GM21717 (cell line): ENCODE results near the gene GCAT.

Experiments
- ATAC-seq: cut with Tn5 transposase; IDR thresholded peaks from one replicate; pipeline ENCODE4 v1.9.1; 2021; ENCODE audit warnings: mild to moderate bottlenecking, moderate library complexity; ENCODE audit not compliant: unreplicated experiment

GCAT gene

DNA sequence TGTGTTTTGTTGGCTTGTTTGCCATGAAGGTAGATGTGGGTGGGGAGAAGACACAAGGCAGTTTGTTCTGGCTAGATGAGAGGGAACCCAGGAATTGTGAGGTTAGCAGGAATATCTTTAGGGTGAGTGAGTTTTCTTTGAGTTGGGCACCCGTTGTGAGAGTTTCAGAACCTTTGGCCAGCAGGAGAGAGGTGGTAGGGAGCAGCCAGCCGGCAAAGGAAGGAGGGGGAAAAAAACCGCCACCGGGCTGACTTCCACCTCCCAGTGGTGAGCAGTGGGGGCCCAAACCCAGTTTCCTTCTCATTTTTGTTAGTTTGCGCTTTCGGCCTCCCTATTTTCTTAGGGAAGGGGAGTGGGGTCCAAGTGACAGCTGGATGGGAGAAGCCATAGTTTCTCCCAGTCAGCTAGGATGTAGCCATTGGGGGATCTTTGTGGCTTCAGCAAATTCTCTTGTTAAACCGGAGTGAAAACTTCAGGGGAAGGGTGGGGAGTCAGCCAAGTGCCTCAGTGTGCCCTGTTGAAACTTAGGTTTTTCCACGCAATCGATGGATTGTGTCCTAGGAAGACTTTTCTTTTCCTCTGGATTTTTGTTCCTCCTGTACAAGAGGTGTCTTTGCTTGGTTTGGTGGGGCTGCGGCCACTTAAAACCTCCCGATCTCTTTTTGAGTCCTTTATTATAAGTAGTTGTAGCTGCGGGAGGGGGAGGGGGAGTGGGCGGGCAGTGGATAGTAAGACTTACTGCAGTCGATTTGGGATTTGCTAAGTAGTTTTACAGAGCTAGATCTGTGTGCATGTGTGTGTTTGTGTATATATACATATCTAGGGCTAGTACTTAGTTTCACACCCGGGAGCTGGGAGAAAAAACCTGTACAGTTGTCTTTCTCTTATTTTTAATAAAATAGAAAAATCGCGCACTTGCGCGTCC lies 1.1 kb upstream of the GCAT start:
- no peak for ATAC-seq

DNA sequence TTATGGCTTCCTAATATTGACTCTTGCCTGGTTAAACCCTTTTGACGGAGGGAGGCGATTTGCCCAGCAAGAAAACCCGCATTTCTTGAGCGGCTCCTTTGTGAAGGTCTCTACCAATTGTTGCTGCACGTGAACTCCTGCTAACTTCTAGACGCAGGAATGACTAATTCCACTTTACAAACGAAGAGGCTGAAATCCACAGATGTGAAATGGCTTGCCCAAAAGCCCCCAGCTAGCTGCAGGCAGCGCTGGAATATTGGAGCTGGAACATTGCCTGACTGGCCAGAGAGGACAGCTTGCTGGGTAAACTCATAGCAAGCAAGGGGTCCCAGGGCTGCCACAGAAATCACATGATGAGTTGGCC lies 542 bp downstream of the GCAT start:
- no peak for ATAC-seq

DNA sequence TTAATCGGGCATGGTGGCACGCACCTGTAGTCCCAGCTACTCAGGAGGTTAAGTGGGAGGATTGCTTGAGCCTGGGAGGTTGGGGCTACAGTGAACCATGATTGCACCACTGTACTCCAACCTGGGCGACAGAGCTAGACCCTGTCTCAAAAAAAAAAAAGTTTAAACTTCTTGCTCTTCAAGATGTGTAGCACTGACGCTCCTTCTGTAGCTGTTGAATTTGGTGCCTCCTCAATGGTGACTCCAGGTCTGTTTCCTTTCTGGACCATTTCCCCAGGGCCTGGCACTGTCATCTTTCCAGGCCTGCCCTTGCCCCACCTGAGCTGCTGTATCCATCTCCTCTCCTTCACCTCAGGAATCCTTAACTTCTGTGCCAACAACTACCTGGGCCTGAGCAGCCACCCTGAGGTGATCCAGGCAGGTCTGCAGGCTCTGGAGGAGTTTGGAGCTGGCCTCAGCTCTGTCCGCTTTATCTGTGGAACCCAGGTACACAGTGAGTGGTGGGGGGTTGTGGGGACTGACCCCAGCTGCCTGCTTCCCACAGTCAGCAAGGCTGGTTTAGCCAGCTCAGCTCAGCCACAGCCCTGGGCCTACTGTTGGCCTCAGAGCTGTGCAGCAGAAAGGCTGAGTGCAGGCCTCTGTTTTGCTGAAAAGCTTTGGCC lies 2.1 kb downstream of the GCAT start:
- no peak for ATAC-seq

DNA sequence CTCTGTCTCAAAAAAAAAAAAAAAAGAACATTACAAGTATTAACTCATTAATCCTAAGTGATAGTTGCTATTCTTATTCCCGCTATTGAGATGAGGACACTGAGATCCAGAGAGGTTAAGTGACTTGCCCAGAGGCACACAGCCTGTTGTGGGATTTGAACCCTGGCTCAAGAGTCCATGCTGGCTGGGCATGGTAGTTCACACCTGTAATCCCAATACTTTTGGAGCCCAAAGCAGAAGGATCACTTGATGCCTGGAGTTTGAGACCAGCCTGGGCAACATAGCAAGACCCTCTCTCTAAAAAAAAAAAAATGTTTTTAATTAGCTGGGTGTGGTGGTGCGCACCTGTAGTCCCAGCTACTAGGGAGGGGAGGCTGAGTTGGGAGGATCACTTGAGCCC lies 4.1 kb downstream of the GCAT start:
- ATAC-seq: no peak

DNA sequence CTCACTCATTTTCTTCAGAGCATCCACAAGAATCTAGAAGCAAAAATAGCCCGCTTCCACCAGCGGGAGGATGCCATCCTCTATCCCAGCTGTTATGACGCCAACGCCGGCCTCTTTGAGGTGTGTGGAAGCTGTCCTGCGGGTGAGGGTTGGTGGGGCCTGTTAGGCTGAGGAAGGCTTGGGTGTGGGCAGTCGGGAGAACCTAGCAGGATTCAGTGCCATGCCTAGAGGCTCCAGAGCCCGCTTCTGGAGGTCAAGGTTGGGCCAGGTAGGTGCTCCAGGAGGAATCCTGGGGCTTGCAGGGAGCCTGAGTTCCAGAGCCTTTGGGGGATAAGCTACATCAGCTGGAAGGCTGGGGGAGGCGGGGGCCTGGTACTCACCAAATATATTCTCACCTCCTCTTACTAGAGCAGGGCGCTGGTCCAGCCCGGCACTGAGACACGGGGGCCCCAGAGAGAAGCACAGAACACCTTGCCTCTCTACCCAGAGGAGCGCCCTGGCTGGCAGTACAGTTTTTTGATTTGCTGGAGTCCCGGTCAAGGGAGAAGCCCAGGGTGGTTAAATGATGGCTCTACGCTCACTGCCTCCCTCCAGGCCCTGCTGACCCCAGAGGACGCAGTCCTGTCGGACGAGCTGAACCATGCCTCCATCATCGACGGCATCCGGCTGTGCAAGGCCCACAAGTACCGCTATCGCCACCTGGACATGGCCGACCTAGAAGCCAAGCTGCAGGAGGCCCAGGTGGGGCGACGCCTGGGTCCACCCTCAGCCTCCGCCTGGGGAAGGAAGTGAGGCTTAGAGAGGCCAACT lies 5.3 kb downstream of the GCAT start:
- ATAC-seq: no peak

DNA sequence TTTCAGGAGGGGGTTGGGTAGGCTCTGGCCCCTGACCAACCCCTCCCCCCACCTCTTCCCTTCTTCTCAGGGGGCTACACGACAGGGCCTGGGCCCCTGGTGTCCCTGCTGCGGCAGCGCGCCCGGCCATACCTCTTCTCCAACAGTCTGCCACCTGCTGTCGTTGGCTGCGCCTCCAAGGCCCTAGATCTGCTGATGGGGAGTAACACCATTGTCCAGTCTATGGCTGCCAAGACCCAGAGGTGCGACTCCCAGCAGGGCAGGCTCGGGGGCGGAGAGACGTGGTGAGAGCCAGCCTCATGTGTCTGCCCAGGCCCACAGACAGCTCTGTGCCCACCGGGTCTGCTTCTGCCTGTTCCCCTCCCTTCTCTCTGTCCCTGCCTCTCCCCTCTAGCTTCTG lies 7.9 kb downstream of the GCAT start:
- no peak for ATAC-seq

DNA sequence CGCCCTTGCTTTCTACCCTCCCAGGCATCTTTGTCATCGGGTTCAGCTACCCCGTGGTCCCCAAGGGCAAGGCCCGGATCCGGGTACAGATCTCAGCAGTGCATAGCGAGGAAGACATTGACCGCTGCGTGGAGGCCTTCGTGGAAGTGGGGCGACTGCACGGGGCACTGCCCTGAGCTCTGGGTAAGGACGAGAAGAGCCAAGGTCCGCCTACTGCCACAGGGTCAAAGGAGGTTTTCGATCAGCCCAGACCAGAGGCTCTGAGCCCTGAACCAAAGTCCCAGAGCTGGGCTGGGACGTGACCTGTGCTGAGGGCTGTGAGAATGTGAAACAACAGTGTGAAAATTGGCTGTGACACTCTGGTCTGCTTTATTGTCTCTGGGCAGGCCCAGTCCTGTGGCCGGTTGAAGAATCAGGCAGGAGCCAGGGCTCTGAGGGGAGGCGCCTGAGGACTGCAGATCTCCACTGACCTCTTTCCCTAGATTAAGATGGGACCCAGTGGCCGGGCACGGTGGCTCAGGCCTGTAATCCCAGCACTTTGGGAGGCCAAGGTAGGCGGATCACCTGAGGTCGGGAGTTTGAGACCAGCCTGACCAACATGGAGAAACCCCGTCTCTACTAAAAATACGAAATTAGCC lies 8.9 kb downstream of the GCAT start:
- no peak for ATAC-seq

DNA sequence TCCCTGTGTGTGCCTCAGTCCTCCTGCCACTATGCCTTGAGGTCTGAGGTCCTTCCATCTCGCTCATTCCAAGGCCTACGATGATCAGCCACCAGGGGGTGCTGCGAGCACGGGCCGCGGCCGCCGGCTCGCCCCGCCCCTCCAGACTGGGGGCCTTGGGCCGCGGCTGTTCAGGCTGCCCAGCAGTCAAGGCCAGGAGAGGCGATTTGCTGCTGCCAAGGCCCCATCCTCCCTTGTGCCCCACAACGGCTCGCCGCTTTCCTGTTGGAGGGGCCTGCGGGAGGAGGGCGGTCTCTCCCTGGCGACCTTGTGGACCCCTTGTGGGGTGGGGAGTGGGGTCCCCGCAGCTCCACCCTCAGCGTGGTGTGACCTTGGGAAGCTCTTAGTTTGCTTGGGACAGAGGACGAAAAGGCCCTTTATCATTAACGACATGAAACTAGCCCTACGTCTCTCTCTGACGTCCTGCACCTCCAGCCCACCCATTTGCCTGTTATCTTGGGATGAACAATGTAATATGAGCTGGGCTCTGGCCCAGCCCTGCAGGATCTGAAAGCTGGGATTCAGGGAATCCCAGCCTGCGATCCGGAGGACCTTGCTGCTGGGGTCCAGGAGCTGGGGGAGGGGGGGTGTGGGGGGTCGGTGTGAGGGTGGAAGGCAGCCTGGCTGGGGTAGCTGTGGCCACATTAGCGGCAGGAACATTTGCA lies 10.1 kb downstream of the GCAT start:
- ATAC-seq: no peak

DNA sequence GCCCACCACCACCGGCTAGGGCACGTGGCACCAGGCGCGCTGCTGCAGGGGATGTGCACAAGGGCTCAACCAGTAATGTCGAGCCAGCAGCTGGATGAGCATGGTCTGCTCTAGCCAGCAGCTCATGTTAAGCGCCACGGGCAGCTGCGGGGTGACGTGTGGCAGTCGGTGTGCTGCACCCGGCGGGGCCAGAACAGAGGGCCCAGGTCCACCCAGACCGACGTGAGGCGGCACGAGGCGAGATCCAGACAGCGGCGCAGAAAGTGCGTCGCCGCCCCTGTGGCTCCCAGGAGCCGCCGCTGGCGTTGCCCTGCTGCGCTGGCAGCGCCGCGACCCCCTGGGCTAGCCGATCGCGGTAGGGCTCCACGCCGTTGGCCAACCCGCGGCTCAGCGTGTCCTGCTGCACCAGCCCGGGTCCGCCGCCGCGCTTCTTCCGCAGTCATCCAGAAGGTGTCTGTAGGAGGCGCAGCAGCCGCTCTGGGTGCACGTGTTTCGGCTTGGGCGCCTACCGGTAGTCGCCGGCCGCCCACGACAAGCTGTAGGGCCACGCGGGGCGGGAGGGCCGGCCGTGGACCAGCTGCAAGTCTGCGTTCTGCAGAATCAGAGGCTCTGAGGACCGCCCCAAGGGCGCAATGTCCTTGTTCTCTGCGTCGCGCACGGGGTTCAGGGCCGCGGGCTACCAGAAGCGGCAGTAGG lies 10.8 kb downstream of the GCAT start:
- no peak for ATAC-seq

DNA sequence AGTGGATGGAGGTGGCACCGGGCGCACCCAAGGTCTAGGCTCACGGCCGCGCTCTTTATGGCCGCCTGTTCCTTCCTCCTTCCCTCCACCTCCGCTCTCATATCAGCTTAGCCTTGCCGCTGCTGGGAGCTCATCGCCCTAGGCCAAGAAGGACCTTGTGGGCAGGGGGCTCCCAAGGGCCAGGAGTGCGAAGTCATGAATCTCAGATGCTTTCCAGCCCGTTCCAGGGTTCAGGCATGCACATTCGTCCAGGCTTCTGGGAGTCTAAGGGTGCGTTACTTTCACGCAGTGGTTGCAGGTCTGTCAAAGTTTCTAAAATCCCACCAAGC lies 11.3 kb downstream of the GCAT start:
- no peak for ATAC-seq

DNA sequence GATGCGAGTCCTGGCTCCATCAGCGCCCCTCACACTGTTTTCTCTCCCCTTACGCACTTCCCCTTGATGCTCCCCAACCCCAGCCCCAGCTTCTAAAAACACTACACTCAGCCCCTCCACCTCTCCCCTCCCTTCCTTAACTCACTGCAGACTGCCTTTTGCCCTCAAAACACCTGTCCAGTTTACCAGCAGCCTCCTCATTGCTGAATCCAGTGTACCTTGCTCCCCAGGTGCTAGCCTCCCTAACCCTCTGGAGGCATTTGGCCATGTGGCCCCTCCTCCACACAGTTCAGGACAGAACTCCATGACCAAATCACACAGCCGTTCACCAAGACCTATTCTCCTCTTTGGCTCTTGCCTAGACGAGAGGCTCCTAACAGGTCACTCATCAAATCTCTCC lies 12.6 kb downstream of the GCAT start:
- ATAC-seq: no peak

DNA sequence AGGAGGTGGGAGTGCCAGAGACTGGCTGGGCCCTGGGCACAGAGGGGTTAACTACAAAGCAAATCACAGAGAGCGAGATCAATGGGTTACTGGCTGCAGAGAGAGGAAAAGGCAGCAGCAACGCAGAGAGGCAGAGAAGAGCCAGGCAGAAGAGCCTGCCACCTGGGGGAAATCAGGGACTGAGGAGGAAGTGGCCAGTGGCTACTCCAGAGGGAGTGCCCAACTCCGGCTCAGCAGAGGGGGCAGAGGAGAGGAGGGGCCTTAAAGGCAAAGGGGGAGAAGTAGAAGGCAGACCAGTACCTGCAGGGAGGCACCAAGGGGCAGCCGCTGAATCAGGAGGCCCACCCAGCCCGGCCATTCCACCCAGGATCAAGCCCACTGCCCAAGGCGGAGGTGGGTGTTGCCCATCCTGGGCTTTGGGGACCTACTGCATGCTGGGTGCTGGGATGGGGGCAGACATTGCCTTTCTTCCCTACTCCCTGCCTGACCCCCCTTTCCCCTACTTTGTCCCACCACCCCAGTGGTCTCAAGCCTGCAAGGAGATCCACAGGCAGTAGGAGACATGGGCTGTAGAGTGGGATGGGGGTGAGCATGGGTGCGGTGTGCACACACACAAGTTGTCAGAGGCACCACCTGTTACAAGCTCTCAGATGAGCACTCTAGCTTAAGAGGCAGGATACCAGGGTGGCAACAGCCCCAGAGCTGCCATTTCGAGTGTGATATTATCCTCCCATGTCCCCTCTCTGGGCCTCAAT lies 14.5 kb downstream of the GCAT start:
- ATAC-seq: no peak

DNA sequence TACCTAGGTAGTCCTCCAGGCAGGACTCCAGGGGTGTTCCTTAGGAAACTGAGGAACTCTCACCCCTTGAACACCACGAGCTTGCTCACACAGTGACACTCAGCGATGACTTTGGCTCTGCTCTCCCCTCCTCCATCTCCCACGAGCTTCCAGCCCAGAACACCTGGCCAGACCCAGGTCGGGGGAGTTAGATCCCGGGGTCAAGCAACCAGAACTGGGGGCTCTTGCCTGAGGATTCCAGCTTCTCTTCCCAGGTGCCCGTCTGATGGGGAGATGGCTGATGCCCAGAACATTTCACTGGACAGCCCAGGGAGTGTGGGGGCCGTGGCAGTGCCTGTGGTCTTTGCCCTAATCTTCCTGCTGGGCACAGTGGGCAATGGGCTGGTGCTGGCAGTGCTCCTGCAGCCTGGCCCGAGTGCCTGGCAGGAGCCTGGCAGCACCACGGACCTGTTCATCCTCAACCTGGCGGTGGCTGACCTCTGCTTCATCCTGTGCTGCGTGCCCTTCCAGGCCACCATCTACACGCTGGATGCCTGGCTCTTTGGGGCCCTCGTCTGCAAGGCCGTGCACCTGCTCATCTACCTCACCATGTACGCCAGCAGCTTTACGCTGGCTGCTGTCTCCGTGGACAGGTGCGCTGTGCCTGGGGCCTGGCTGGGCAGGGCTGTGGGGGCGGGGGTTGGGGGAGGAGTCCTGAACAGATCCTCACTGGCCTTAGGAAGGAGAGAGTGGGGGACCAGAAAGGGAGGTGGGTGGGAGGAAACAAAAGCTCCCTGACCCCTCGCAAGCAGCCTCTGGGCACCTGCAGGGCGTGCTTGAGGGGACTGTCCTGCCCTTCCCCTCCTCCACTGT lies 15.6 kb downstream of the GCAT start, which contains the start of gene GALR3:
Gene GALR3 (plus strand): TSS at position 249 of the 852 bp plus-strand sequence. CDS start 25 bp downstream, at position 274.
- no peak for ATAC-seq

DNA sequence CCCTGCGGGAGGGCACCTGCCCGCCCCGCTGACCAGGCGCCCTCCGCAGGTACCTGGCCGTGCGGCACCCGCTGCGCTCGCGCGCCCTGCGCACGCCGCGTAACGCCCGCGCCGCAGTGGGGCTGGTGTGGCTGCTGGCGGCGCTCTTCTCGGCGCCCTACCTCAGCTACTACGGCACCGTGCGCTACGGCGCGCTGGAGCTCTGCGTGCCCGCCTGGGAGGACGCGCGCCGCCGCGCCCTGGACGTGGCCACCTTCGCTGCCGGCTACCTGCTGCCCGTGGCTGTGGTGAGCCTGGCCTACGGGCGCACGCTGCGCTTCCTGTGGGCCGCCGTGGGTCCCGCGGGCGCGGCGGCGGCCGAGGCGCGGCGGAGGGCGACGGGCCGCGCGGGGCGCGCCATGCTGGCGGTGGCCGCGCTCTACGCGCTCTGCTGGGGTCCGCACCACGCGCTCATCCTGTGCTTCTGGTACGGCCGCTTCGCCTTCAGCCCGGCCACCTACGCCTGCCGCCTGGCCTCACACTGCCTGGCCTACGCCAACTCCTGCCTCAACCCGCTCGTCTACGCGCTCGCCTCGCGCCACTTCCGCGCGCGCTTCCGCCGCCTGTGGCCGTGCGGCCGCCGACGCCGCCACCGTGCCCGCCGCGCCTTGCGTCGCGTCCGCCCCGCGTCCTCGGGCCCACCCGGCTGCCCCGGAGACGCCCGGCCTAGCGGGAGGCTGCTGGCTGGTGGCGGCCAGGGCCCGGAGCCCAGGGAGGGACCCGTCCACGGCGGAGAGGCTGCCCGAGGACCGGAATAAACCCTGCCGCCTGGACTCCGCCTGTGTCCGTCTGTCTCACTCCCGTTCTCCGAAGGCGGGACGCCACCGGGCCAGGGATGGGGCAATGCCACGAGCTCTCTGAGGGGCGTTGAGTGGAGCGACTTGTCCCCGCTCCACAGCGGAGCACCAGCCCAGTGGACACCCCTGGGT lies 17.2 kb downstream of the GCAT start:
- ATAC-seq: no peak

DNA sequence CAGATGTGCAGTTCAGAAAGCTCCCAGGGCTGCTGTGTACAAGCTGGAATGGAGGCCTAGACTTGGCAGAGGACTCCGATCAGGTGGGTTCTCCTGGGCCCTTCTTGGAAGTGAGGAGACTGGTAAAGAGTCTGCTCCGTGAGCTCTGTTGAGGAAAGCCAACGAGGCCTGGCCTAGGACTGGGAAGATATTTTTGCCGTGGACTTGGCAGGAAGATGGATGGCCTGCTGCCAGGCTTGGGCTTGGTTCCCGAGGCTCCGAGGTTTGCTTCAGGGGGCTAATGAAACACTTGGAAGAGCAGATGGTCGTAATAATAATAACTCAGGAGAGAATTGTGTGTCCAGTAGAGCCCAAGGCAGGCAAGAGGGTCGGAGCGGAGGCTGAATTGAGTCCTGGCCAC lies 19.3 kb downstream of the GCAT start:
- ATAC-seq: no peak

DNA sequence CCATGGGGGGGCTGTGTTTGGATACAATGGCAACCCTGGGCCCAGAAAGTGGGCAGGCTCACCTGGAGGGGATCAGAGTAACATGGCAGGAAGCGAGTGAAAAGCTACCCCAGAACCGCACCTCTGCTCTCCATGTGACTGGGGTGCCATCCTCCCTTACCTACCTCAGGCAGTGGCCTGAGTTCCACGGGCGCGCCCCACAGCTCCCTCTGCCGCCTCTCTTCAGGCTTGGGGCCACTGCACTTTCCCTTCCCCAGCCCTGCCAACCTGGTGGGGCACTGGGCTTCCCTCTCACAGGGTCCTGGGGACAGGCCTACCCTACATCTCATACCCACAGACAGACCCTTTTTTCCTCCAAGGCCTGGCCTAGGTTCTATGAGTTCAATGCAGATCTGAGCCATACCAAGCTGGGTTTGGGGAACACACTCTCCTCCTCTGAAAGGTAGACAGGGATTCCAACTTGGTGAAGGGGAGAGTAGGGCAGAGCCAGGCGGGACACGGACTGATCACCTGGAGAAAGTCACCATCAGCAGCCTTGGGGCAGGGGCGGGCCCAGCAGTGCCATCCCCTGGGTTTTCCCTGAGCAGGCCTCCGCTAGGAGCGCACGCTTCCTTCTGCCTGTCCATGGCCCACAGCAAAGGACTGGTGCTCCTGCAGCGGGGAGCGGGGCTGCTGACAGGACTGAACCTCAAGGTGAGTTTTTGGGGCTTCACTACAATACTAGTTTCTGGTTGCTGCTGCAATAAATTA lies 22.5 kb downstream of the GCAT start:
- ATAC-seq: no peak
